ENCODE results near the gene FERMT2.

- TF ChIP-seq CTCF (IDR thresholded peaks at IDR 0.05) (no peak), POLR2A (IDR thresholded peaks at IDR 0.05) (no peak)
Measured at GRCh38 chr14:52883658-52884057, 67.2 kb downstream of the FERMT2 start.

All from transverse colon (tissue), 3 donors.